Spinal cord (tissue), 4 donors: ENCODE measurements around the gene FAM185A. TPM values are rescaled to one million over a fixed set of nuclear protein-coding genes. Genes with fewer than 3 reads are reported as not detected.

ENCODE experiments used
- polyA plus RNA-seq, 2 donors: library from polyadenylated mRNA; unstranded; fragments of 120-200 nt; gene quantifications; one replicate each; pipeline ENCODE4 v1.2.1, GENCODE V29; 2013; ENCODE audit not compliant: insufficient read length in 2 of 2
- small RNA-seq: library from RNA; depleted of rRNA; stranded (forward); fragments of <200 nt; gene quantifications from one replicate; pipeline ENCODE3, GENCODE V24; 2014; ENCODE audit warnings: low replicate concordance
- total RNA-seq, 2 donors: library from RNA; depleted of rRNA in 1 of 2; stranded (reverse); fragments of 120-200 nt in 1 of 2; fragments of >200 nt in 1 of 2; gene quantifications; one replicate each; pipeline versions ENCODE4 v1.2.3 to v1.2.4, GENCODE V29; 2013 to 2014

The FAM185A gene
- total and polyA plus RNA-seq, 4 donors: 9.5 to 14.8 (median 13.0) TPM

Small RNA genes within 50 kb of the gene (small RNA-seq; reads per million reads assigned to genes)
- not detected for gene RNU6-1136P

Other genes starting within 250 kb of the FAM185A start
- 10 to 100 TPM; 11.1 to 12.5 TPM for gene RASA4B, start 231.2 kb upstream of the FAM185A start, total RNA-seq
- gene RASA4B, start 231.2 kb upstream of the FAM185A start, polyA plus RNA-seq: 10 to 100 TPM; 34.2 to 65.3 TPM
- 10 to 100 TPM in 1 of 2 donors, 1 to 10 TPM in 1; 6.0 to 10.4 TPM for gene UPK3BL2, start 205.3 kb upstream of the FAM185A start, total RNA-seq
- gene UPK3BL2, start 205.3 kb upstream of the FAM185A start, polyA plus RNA-seq: 10 to 100 TPM in 1 of 2 donors, 1 to 10 TPM in 1; 8.6 to 40.3 TPM
- not detected for gene SPDYE2, start 197.8 kb upstream of the FAM185A start, total RNA-seq
- gene SPDYE2, start 197.8 kb upstream of the FAM185A start, polyA plus RNA-seq: 10 to 100 TPM in 1 of 2 donors, 1 to 10 TPM in 1; 3.7 to 20.4 TPM
- 10 to 100 TPM; 29.2 to 49.8 TPM for gene POLR2J3, start 176.4 kb upstream of the FAM185A start, total RNA-seq
- 100 to 1,000 TPM in 1 of 2 donors, 10 to 100 TPM in 1; 54.8 to 111 TPM for gene POLR2J3, start 176.4 kb upstream of the FAM185A start, polyA plus RNA-seq
- 10 to 100 TPM; 30.9 to 38.9 TPM for gene RASA4, start 132.2 kb upstream of the FAM185A start, total RNA-seq
- 100 to 1,000 TPM in 1 of 2 donors, 10 to 100 TPM in 1; 74.5 to 131 TPM for gene RASA4, start 132.2 kb upstream of the FAM185A start, polyA plus RNA-seq
- gene UPK3BL1, start 106.2 kb upstream of the FAM185A start, total RNA-seq: 10 to 100 TPM; 20.5 to 21.7 TPM
- gene UPK3BL1, start 106.2 kb upstream of the FAM185A start, polyA plus RNA-seq: 10 to 100 TPM; 11.3 to 19.2 TPM
- gene SPDYE2B, start 98.7 kb upstream of the FAM185A start, total RNA-seq: not detected
- 1 to 10 TPM in 1 of 2 donors, under 1 TPM in 1; 0.54 to 5.9 TPM for gene SPDYE2B, start 98.7 kb upstream of the FAM185A start, polyA plus RNA-seq
- 1 to 10 TPM; 4.1 to 6.0 TPM for gene POLR2J2, start 77.3 kb upstream of the FAM185A start, total RNA-seq
- gene POLR2J2, start 77.3 kb upstream of the FAM185A start, polyA plus RNA-seq: 10 to 100 TPM in 1 of 2 donors, 1 to 10 TPM in 1; 2.2 to 11.5 TPM
- 100 to 1,000 TPM; 110 to 299 TPM for gene LRRC17, start 164.0 kb downstream of the FAM185A start, total RNA-seq
- gene LRRC17, start 164.0 kb downstream of the FAM185A start, polyA plus RNA-seq: 10 to 100 TPM; 65.1 to 67.6 TPM